ENCODE data around the gene TUBGCP2.
A peak's percentile ranks its signal among the peaks of the same experiment; 100 is the strongest.

Gene TUBGCP2

GRCh38 chr10:133342942-133343341, 34.3 kb upstream of the TUBGCP2 start:
- DNase-seq = no peak

- DNase-seq = no peak
These were observed 33.3 kb upstream of the TUBGCP2 start for GRCh38 chr10:133341983-133342382.

- no peak for DNase-seq
These were observed 31.2 kb upstream of the TUBGCP2 start for GRCh38 chr10:133339708-133340380.

GRCh38 chr10:133338080-133339071, 29.7 kb upstream of the TUBGCP2 start:
- DNase-seq = no peak

- DNase-seq = no peak
These were observed 28.7 kb upstream of the TUBGCP2 start for GRCh38 chr10:133337370-133337725.

- DNase-seq = peak in 1 of 2 experiments; percentile 8
These were observed 28.1 kb upstream of the TUBGCP2 start, which contains the start of gene CALY for GRCh38 chr10:133336577-133337369. Gene CALY (minus strand): TSS chr10:133336896. CDS start chr10:133328989, 7,907 bp downstream.

GRCh38 chr10:133336118-133336576, 27.5 kb upstream of the TUBGCP2 start:
- no peak for DNase-seq

GRCh38 chr10:133335246-133336117, 26.8 kb upstream of the TUBGCP2 start:
- DNase-seq = peak in 1 of 2 experiments; percentile 17

GRCh38 chr10:133334503-133335245, 26.0 kb upstream of the TUBGCP2 start:
- DNase-seq = no peak

GRCh38 chr10:133332936-133333699, 24.4 kb upstream of the TUBGCP2 start:
- DNase-seq = no peak

- peak; percentile 9 to 83 for DNase-seq
These were observed 21.0 kb upstream of the TUBGCP2 start for GRCh38 chr10:133329491-133330202.

- no peak for DNase-seq
These were observed 20.0 kb upstream of the TUBGCP2 start for GRCh38 chr10:133328358-133329343.

- DNase-seq = no peak
These were observed 19.1 kb upstream of the TUBGCP2 start for GRCh38 chr10:133327651-133328357.

GRCh38 chr10:133326745-133327650, 18.3 kb upstream of the TUBGCP2 start:
- DNase-seq = no peak

GRCh38 chr10:133326223-133326551, 17.5 kb upstream of the TUBGCP2 start:
- no peak for DNase-seq

GRCh38 chr10:133325440-133326222, 17.0 kb upstream of the TUBGCP2 start:
- DNase-seq = no peak
